WI38 (cell line): ENCODE data around the gene SPG21.

ENCODE experiments used
- H3K4me3 ChIP-seq: 2 replicates; pipeline ENCODE4 v1.5.1; 2011; ENCODE audit warnings: low read depth, mild to moderate bottlenecking, control low read depth, low read length
- TF ChIP-seq, protein P1 (sequence below): IDR thresholded peaks from 2 replicates; pipeline ENCODE4 v1.5.1; 2012; ENCODE audit warnings: low read depth, mild to moderate bottlenecking, control low read depth, low read length

The SPG21 gene

DNA sequence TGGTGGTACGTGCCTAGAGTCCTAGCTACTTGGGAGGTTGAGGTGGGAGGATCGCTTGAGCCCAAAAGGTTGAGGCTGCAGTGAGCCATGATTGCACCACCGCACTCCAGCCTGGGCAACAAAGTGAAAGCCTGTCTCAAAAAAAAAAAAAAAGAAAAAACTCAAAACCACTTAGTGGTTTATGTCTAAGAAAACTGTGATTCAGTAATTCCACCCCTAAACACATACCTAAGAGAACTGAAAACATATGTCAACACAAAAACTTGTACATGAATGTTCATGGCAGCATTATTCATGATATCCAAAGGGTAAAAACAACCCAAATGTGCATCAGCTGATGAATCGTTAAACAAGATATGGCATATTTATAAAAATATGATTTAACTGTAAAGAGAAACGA lies 14.3 kb downstream of the SPG21 start:
- H3K4me3 ChIP-seq = no peak overlapping the region
- TF ChIP-seq, protein P1, sequence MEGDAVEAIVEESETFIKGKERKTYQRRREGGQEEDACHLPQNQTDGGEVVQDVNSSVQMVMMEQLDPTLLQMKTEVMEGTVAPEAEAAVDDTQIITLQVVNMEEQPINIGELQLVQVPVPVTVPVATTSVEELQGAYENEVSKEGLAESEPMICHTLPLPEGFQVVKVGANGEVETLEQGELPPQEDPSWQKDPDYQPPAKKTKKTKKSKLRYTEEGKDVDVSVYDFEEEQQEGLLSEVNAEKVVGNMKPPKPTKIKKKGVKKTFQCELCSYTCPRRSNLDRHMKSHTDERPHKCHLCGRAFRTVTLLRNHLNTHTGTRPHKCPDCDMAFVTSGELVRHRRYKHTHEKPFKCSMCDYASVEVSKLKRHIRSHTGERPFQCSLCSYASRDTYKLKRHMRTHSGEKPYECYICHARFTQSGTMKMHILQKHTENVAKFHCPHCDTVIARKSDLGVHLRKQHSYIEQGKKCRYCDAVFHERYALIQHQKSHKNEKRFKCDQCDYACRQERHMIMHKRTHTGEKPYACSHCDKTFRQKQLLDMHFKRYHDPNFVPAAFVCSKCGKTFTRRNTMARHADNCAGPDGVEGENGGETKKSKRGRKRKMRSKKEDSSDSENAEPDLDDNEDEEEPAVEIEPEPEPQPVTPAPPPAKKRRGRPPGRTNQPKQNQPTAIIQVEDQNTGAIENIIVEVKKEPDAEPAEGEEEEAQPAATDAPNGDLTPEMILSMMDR = no peak

DNA sequence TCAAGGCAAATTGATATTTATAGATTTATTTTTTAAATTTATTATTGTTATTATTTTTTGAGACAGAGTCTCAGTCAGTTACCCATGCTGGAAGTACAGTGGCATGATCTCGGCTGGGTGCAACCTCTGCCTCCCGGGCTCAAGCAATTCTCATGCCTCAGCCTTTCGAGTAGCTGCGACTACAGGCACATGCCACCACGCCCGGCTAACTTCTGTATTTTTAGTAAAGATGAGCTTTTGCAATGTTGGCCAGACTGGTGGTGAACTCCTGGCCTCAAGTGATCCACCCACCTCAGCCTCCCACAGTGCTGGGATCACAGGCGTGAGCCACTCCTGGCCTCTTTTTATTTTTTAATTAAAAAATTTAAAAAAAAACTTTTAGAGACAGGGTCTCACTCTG lies 19.0 kb downstream of the SPG21 start:
- no peak overlapping the region for H3K4me3 ChIP-seq
- TF ChIP-seq, protein P1 = no peak

DNA sequence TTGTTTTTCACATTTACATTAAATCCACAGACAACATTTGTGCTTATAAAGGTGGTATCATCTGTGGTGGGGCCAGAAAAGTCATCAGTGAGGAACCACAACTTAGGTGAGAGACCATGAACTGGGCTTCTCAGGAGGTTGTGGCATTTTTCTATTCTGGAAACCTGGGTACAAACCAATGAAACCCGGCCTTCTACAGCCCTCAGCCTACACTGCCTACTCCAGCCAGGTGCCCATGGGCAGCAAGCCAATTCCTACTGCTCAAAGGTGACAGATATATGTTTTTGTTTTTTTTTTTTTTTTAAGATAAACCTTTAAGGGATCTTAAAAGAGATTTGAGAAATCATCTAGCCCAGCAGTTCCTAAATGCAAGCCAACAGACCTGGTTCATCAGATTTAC lies 20.3 kb downstream of the SPG21 start:
- no peak overlapping the region for H3K4me3 ChIP-seq
- TF ChIP-seq, protein P1 = no peak

DNA sequence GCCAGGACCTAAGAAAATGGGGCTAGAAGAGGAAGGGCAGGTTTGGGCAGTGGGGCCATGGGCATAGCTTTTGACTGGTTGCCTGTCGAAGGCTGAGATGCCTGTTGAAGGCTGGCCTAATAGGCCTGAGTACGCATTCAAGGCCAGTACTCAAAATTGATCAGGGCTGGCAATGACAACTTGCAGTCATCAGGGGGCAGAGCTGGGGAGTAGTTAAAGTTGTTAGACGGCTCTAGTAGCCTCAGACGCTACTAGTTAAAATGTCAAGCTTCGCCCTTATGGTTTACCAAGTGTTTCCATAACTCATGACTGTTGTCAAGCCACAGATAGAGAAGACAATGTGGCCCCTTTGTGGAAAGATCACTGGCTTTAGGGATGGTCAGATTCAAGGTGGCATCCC lies 28.7 kb downstream of the SPG21 start:
- no peak overlapping the region for H3K4me3 ChIP-seq
- TF ChIP-seq, protein P1 = no peak

DNA sequence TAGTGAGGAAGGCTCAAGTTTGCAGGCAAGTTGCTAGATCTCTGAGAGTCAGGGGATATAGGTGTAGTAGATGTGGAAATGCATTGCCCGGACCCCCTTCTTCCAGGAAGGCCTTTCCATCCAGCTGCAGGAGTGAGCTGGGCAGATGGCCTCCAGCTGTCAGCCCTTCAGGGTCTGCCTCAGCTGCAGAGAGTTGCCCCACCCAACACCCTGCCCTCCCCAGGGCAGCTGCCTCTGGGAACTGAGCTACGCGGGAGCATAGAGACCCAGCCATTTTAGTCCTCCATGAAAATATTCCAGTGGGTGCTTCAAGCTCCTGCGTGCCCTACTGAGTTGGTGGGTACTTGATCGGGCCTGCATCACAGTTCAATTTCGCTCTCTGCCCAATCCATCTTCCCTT lies 29.6 kb downstream of the SPG21 start:
- TF ChIP-seq, protein P1 = no peak
- no peak overlapping the region for H3K4me3 ChIP-seq

DNA sequence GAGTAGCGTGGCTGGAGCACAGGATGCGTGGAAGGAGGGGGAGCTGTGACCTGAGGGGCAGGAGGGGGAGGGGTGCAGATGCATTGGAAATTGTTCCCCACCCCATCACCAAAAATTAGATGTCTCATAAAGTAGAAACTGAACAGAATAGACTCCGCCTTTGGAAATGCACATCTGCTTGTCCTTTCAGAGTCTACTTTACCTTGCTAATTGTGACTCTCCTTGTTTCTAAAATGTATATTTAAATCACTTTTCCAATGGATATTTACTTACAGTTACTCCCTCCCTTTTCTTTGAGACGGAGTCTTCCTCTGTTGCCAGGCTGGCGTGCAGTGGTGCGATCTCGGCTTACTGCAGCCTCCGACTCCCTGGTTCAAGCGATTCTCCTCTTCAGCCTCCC lies 30.6 kb downstream of the SPG21 start:
- TF ChIP-seq, protein P1 = no peak
- H3K4me3 ChIP-seq = no peak overlapping the region

DNA sequence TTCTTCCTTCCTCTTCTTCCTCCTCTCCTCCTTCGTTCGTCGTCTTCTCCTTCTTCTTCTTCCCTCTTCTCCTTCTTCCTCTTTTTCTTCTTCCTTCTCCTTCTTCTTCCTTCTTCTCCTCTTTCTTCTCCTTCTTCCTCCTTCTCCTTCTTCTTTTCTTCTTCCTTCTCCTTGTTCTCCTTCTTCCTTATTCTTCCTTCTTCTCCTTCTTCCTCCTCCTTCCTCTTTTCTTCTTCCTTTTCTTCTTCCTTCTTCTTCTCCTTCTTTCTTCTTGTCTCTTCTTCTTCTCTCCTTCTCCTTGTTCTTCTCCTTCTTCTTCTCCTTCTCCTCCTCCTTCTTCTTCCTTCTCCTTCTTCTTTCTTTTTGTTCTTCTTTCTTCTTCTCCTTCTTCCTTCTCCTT lies 35.3 kb downstream of the SPG21 start:
- H3K4me3 ChIP-seq = no peak overlapping the region
- TF ChIP-seq, protein P1 = no peak
